Natural killer cell (primary cell): ENCODE results near the gene TSPAN31. TPM values are rescaled to one million over a fixed set of nuclear protein-coding genes. Genes with fewer than 3 reads are reported as not detected.

Experiments
- ATAC-seq, 3 donors: fragments of 150-1000 bp in 2 of 3; fragments of 200-7000 bp in 1 of 3; cut with Tn5 transposase; 1 replicate in 1 of 3; 2 replicates in 2 of 3; pipeline ENCODE4 v1.10.0; 2021; ENCODE audit warnings: mild to moderate bottlenecking in 2 of 3, moderate library complexity in 2 of 3
- DNase-seq, 2 donors: peaks; one replicate each; pipeline versions ENCODE4 v3.0.0 to v3.0.0-alpha.2; 2013 to 2021; ENCODE audit warnings: mixed read lengths in 1 of 2
- H3K27ac ChIP-seq: one replicate; pipeline ENCODE4 v1.5.1; 2013; ENCODE audit warnings: mild to moderate bottlenecking, low read length
- H3K27me3 ChIP-seq: one replicate; pipeline ENCODE4 v1.6.1; 2013; ENCODE audit warnings: low read length; ENCODE audit not compliant: control insufficient read depth, insufficient read depth
- H3K36me3 ChIP-seq: one replicate; pipeline ENCODE4 v1.6.1; 2013; ENCODE audit warnings: low read length; ENCODE audit not compliant: control insufficient read depth, insufficient read depth
- H3K4me1 ChIP-seq: one replicate; pipeline ENCODE4 v1.6.1; 2013; ENCODE audit warnings: low read length; ENCODE audit not compliant: control insufficient read depth, insufficient read depth
- H3K4me3 ChIP-seq: one replicate; pipeline ENCODE4 v1.5.1; 2013; ENCODE audit warnings: low read length
- H3K9me3 ChIP-seq: one replicate; pipeline ENCODE4 v1.6.1; 2013; ENCODE audit warnings: low read length; ENCODE audit not compliant: control insufficient read depth, insufficient read depth
- H3K27ac Mint-ChIP-seq, 2 donors: one replicate each; pipeline ENCODE4 v1.8.0; 2022; ENCODE audit warnings: mild to moderate bottlenecking in 2 of 2, mixed read lengths in 2 of 2, moderate library complexity in 1 of 2
- H3K27me3 Mint-ChIP-seq, 2 donors: one replicate each; pipeline ENCODE4 v1.8.0; 2022; ENCODE audit warnings: low read depth in 2 of 2, mixed read lengths in 2 of 2
- H3K36me3 Mint-ChIP-seq: one replicate; pipeline ENCODE4 v1.8.0; 2022; ENCODE audit warnings: mixed read lengths
- H3K4me1 Mint-ChIP-seq, 2 donors: one replicate each; pipeline ENCODE4 v1.8.0; 2022; ENCODE audit warnings: mixed read lengths in 2 of 2
- H3K4me3 Mint-ChIP-seq: one replicate; pipeline ENCODE4 v1.8.0; 2022; ENCODE audit warnings: mild to moderate bottlenecking, moderate library complexity, mixed read lengths
- H3K9me3 Mint-ChIP-seq, 2 donors: one replicate each; pipeline ENCODE4 v1.8.0; 2022; ENCODE audit warnings: mixed read lengths in 2 of 2
- CTCF ChIP-seq: fragments of 200-600 bp; IDR thresholded peaks from one replicate; pipeline ENCODE4 v1.8.0; 2022; ENCODE audit warnings: antibody characterized with exemption
- WGBS: methylation state at CpG from one replicate; pipeline ENCODE4 v1.1.7; 2013; ENCODE audit warnings: missing lambda C conversion rate; ENCODE audit not compliant: insufficient coverage; 5-methylcytosine and 5-hydroxymethylcytosine counted together
- intact Hi-C: fragments of 100-400 bp; cut with micrococcal nuclease; formaldehyde crosslinking; loops from one replicate; pipeline ENCODE4 v1.14.2; 2022
- total RNA-seq, 4 donors: library from RNA; stranded (reverse); fragments of 120-200 nt in 1 of 4; gene quantifications; one replicate each; pipeline versions ENCODE4 v1.2.3 to v1.2.4, GENCODE V29; 2013 to 2022

The TSPAN31 gene
- total RNA-seq, 3 donors from 2014 or later (not counting 1 experiment from before 2014, with no cell fraction given) = 18.3 to 27.0 (median 23.5) TPM

- TF ChIP-seq CTCF = no peak
- no peak for ATAC-seq
- Mint-ChIP-seq H3K9me3 (no peaks in the 10 kb centered on the region), H3K27me3 (no peaks in the 10 kb centered on the region), H3K4me1 (peaks cover 26 to 27% of the 10 kb centered on the region in 2 donors), H3K4me3 (no peak overlapping the region), H3K36me3 (no peaks in the 10 kb centered on the region), H3K27ac (no peak overlapping the region)
- Histone ChIP-seq H3K4me1 (peaks cover 36% of the 10 kb centered on the region), H3K27ac (no peak overlapping the region), H3K36me3 (no peaks in the 10 kb centered on the region), H3K4me3 (no peak overlapping the region), H3K9me3 (no peaks in the 10 kb centered on the region), H3K27me3 (no peaks in the 10 kb centered on the region)
- no peak for DNase-seq
- WGBS = 89% methylated on average over 1 of the region's 1 CpG
- intact Hi-C loops = loop anchor here (5.0 kb wide), 1 partner anchor 68 kb away; the partner anchor contains the start of gene CTDSP2
Observed at GRCh38 chr12:57779736-57780135, 34.9 kb downstream of the TSPAN31 start.

DNA sequence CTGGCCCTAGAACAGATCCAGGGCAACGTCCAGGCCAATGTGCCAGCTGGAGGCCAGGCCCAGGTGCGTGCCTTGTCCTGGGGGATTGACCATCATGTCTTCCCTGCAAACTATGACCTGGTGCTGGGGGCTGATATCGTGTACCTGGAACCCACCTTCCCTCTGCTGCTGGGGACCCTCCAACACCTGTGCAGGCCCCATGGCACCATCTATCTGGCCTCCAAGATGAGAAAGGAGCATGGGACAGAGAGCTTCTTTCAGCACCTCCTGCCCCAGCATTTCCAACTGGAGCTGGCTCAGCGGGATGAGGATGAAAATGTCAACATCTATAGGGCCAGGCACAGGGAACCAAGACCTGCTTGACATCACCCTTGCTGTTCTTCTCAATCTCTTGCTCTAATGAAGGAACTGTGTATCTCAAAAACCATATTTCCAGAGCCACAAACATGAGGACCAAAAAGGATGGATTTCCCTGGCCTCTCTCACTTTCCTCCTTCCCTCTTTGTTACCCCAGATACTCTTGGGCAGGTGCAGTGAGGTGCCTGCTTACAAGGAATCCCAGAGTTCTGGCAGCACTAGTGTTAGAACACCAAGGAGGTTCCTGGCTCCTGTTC, 35.6 kb downstream of the TSPAN31 start:
- H3K4me3 Mint-ChIP-seq = no peak overlapping the region
- ATAC-seq = no peak
- peaks cover 26 to 27% of the 10 kb centered on the region in 2 donors for H3K4me1 Mint-ChIP-seq
- Histone ChIP-seq H3K27me3 (no peaks in the 10 kb centered on the region), H3K4me3 (no peak overlapping the region), H3K4me1 (peaks cover 36% of the 10 kb centered on the region), H3K36me3 (peaks cover 2% of the 10 kb centered on the region), H3K9me3 (no peaks in the 10 kb centered on the region), H3K27ac (no peak overlapping the region)
- no peaks in the 10 kb centered on the region for H3K27me3 Mint-ChIP-seq
- intact Hi-C loops = loop anchor here (5.0 kb wide), 1 partner anchor 67 kb away; the partner anchor contains the start of gene CTDSP2
- TF ChIP-seq CTCF = no peak
- DNase-seq = no peak
- no peaks in the 10 kb centered on the region for H3K9me3 Mint-ChIP-seq
- 86% methylated on average over 4 of the region's 4 CpGs for WGBS
- H3K27ac Mint-ChIP-seq = no peak overlapping the region
- H3K36me3 Mint-ChIP-seq = no peaks in the 10 kb centered on the region

DNA sequence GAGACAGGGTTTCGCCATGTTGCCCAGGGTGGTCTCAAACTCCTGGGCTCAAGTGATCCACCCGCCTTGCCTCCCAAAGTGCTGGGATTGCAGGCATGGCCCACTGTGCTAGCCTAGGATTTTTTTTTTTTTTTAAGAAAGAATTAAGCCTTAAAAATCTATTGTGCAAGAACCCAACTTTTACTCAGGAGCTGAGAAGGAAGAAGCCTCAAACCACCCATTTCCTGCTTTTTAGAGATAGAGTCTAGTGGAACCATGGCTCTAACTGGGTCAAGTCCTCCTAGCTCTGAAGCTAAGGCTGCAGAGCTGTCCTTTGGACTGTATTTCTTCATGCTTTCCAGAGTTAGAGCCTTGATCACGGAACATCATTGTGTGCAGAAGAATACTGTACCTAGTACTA, 36.4 kb downstream of the TSPAN31 start:
- Histone ChIP-seq H3K36me3 (peaks cover 10% of the 10 kb centered on the region), H3K4me1 (peaks cover 36% of the 10 kb centered on the region), H3K4me3 (no peak overlapping the region), H3K27ac (peak overlapping the region; percentile 8), H3K9me3 (no peaks in the 10 kb centered on the region), H3K27me3 (no peaks in the 10 kb centered on the region)
- no peak overlapping the region for H3K4me3 Mint-ChIP-seq
- DNase-seq = peak in 1 of 2 donors; percentile 59
- peaks cover 30 to 32% of the 10 kb centered on the region in 2 donors for H3K4me1 Mint-ChIP-seq
- no peaks in the 10 kb centered on the region for H3K27me3 Mint-ChIP-seq
- TF ChIP-seq CTCF = no peak
- WGBS = 88% methylated on average over 3 of the region's 3 CpGs
- peaks cover 5% of the 10 kb centered on the region for H3K36me3 Mint-ChIP-seq
- intact Hi-C loops = loop anchor here (5.0 kb wide), 1 partner anchor 66 kb away; the partner anchor contains the start of gene CTDSP2
- no peaks in the 10 kb centered on the region for H3K9me3 Mint-ChIP-seq
- ATAC-seq = no peak
- peak overlapping the region; percentile 90 to 97 for H3K27ac Mint-ChIP-seq
